Fibroblast of lung (primary cell): ENCODE data around the gene NOP14. TPM values are rescaled to one million over a fixed set of nuclear protein-coding genes. Genes with fewer than 3 reads are reported as not detected.
A peak's percentile ranks its signal among the peaks of the same experiment; 100 is the strongest.
"Not testable (repeated sequence)": the region's sequence is repeated elsewhere in the genome, so short reads cannot be mapped to it uniquely, and the experiment has no call there.

Source experiments
- DNase-seq, 2 donors: peaks; one replicate each; pipeline versions ENCODE4 v3.0.0 to v3.0.0-alpha.2; 2010; ENCODE audit warnings: low read depth in 2 of 2
- H2AFZ ChIP-seq: 2 replicates; pipeline ENCODE4 v1.5.1; 2012; ENCODE audit warnings: low read length, control low read depth, inconsistent platforms
- H3K27ac ChIP-seq: 2 replicates; pipeline ENCODE4 v1.5.1; 2011; ENCODE audit warnings: low read length, control low read depth; ENCODE audit not compliant: insufficient read depth
- H3K27me3 ChIP-seq: 2 replicates; pipeline ENCODE4 v1.5.1; 2011; ENCODE audit warnings: mild to moderate bottlenecking, low read length; ENCODE audit not compliant: control insufficient read depth, insufficient read depth
- H3K36me3 ChIP-seq: 2 replicates; pipeline ENCODE4 v1.5.1; 2011; ENCODE audit warnings: low read length; ENCODE audit not compliant: control insufficient read depth, insufficient read depth
- H3K4me1 ChIP-seq: 2 replicates; pipeline ENCODE4 v1.5.1; 2011; ENCODE audit warnings: low read length; ENCODE audit not compliant: control insufficient read depth, insufficient read depth; ENCODE audit errors: extremely low read depth
- H3K4me2 ChIP-seq: 2 replicates; pipeline ENCODE4 v1.5.1; 2011; ENCODE audit warnings: low read length, control low read depth; ENCODE audit not compliant: insufficient read depth; ENCODE audit errors: extremely low read depth
- H3K4me3 ChIP-seq, 4 experiments: fragments of 200-600 bp in 1 of 4; sonication (generic) in 1 of 4; replicated peaks in 1 of 4; 2 replicates each; pipeline ENCODE4 v1.5.1; 2011 to 2016; ENCODE audit warnings: low read length in 4 of 4, low read depth in 3 of 4, mild to moderate bottlenecking in 3 of 4, control low read depth in 2 of 4, inconsistent platforms in 1 of 4, mixed read lengths in 1 of 4; ENCODE audit not compliant: insufficient read depth in 1 of 4; ENCODE audit errors: control extremely low read depth in 1 of 4
- H3K79me2 ChIP-seq: 2 replicates; pipeline ENCODE4 v1.5.1; 2012; ENCODE audit warnings: mild to moderate bottlenecking, low read length, inconsistent platforms; ENCODE audit not compliant: control insufficient read depth, insufficient read depth
- H3K9ac ChIP-seq: 2 replicates; pipeline ENCODE4 v1.5.1; 2011; ENCODE audit warnings: mild to moderate bottlenecking, low read length, control low read depth; ENCODE audit not compliant: insufficient read depth
- H3K9me3 ChIP-seq: 2 replicates; pipeline ENCODE4 v1.5.1; 2012; ENCODE audit warnings: low read depth, low read length; ENCODE audit not compliant: control insufficient read depth, insufficient read depth
- H4K20me1 ChIP-seq: 2 replicates; pipeline ENCODE4 v1.5.1; 2011; ENCODE audit warnings: low read length; ENCODE audit not compliant: control insufficient read depth, insufficient read depth; ENCODE audit errors: extremely low read depth
- CTCF ChIP-seq, 2 donors: IDR thresholded peaks in 1 of 2; conservative IDR thresholded peaks in 1 of 2; 1 replicate in 1 of 2; 2 replicates in 1 of 2; pipeline ENCODE4 v1.5.1; 2011 to 2012; ENCODE audit warnings: low read length in 2 of 2, control low read depth in 1 of 2, inconsistent platforms in 1 of 2, low read depth in 1 of 2, mild to moderate bottlenecking in 1 of 2
- EZH2 ChIP-seq: IDR thresholded peaks from 2 replicates; pipeline ENCODE4 v1.5.1; 2012; ENCODE audit warnings: low read length, control low read depth, mild to moderate bottlenecking; ENCODE audit errors: missing control alignments
- polyA plus RNA-seq, 2 donors: library from polyadenylated mRNA; depleted of rRNA in 1 of 2; stranded (reverse) in 1 of 2; unstranded in 1 of 2; fragments of >200 nt; gene quantifications; 2 replicates each; pipeline ENCODE4 v1.2.1, GENCODE V29; 2011 to 2012; ENCODE audit warnings: missing spikeins in 1 of 2
- total RNA-seq: library from RNA; depleted of rRNA; stranded (reverse); fragments of >200 nt; gene quantifications from 2 replicates; pipeline ENCODE4 v1.2.1, GENCODE V29; 2014

Gene NOP14
- total and polyA plus RNA-seq, 2 donors (not counting 1 experiment from before 2014, with no cell fraction given): 13.1 to 16.7 TPM

- Histone ChIP-seq H3K4me3 (no peak overlapping the region), H2AFZ (no peak overlapping the region), H3K4me2 (no peak overlapping the region), H4K20me1 (no peaks in the 10 kb centered on the region), H3K79me2 (peaks cover 3% of the 10 kb centered on the region), H3K36me3 (peaks cover 20% of the 10 kb centered on the region), H3K27ac (no peak overlapping the region), H3K9me3 (no peaks in the 10 kb centered on the region), H3K9ac (no peak overlapping the region), H3K27me3 (no peaks in the 10 kb centered on the region), H3K4me1 (peaks cover 3% of the 10 kb centered on the region)
- no peak for TF ChIP-seq CTCF (conservative IDR thresholded peaks at IDR 0.05 in 1 of 2, IDR thresholded peaks at IDR 0.05 in 1 of 2; ENCODE audit: low read depth in 1 of 2, low read length in 2 of 2)
- no peak for TF ChIP-seq EZH2
- no peak for DNase-seq
Observed at GRCh38 chr4:2924286-2924685, 38.9 kb downstream of the NOP14 start.

- no peak overlapping the region for H3K4me3 ChIP-seq
- no peak for TF ChIP-seq CTCF (conservative IDR thresholded peaks at IDR 0.05 in 1 of 2, IDR thresholded peaks at IDR 0.05 in 1 of 2; ENCODE audit: low read depth in 1 of 2, low read length in 2 of 2)
- no peak for TF ChIP-seq EZH2
- H3K9me3 ChIP-seq: no peaks in the 10 kb centered on the region
- no peak overlapping the region for H3K4me2 ChIP-seq
- peaks cover 3% of the 10 kb centered on the region for H3K4me1 ChIP-seq
- H3K9ac ChIP-seq: no peak overlapping the region
- no peaks in the 10 kb centered on the region for H3K27me3 ChIP-seq
- H4K20me1 ChIP-seq: no peaks in the 10 kb centered on the region
- no peak overlapping the region for H3K27ac ChIP-seq
- peaks cover 3% of the 10 kb centered on the region for H3K79me2 ChIP-seq
- no peak for DNase-seq
- no peak overlapping the region for H2AFZ ChIP-seq
- H3K36me3 ChIP-seq: peaks cover 19% of the 10 kb centered on the region
Observed at GRCh38 chr4:2923668-2924173, 39.5 kb downstream of the NOP14 start.

GRCh38 chr4:2923141-2923551, 40.1 kb downstream of the NOP14 start:
- Histone ChIP-seq H3K4me3 (no peak overlapping the region), H3K36me3 (peaks cover 16% of the 10 kb centered on the region), H3K9ac (no peak overlapping the region), H4K20me1 (no peaks in the 10 kb centered on the region), H3K9me3 (no peaks in the 10 kb centered on the region), H3K27ac (no peak overlapping the region), H3K27me3 (no peaks in the 10 kb centered on the region), H3K4me2 (no peak overlapping the region), H2AFZ (no peak overlapping the region), H3K79me2 (peaks cover 3% of the 10 kb centered on the region), H3K4me1 (peaks cover 3% of the 10 kb centered on the region)
- DNase-seq: peak in 1 of 2 donors; percentile 60
- TF ChIP-seq CTCF (conservative IDR thresholded peaks at IDR 0.05 in 1 of 2, IDR thresholded peaks at IDR 0.05 in 1 of 2; ENCODE audit: low read depth in 1 of 2, low read length in 2 of 2): no peak
- TF ChIP-seq EZH2: no peak

- H3K4me3 ChIP-seq, H4K20me1 ChIP-seq, H3K9me3 ChIP-seq, H2AFZ ChIP-seq, H3K79me2 ChIP-seq, H3K4me1 ChIP-seq, H3K4me2 ChIP-seq, H3K27me3 ChIP-seq, H3K9ac ChIP-seq: not testable (repeated sequence)
- DNase-seq: peak; percentile 42 to 71
- Histone ChIP-seq H3K36me3 (peaks cover 16% of the 10 kb centered on the region), H3K27ac (peak overlapping the region; percentile 27)
Observed at GRCh38 chr4:2922453-2923101, 40.6 kb downstream of the NOP14 start.
